ENCODE data around the gene NHLH2.

NHLH2 gene

DNA sequence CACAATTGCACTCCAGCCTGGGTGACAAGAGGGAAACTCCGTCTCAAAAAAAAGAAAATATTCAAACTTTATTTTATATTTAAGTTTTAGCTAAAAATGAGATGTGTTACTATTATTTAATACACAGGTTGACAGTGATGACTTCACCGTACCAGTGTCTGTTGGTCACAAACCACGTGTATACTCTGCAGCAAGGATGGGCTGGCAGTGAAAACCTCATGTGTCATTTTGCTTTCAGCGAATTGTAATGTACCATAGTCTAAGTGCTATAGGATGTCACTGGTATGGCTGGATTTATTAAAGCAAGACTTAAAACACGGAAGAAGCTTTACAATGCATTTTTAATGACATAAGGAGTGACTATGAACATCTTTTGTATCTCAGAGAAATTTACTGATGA, 28.1 kb upstream of the NHLH2 start:
- DNase-seq: no peak
- Histone ChIP-seq H3K27me3 (ENCODE audit: insufficient read depth, low read depth, severe bottlenecking) (peaks cover 90% of the 10 kb centered on the region), H3K9me3 (ENCODE audit: severe bottlenecking) (no peaks in the 10 kb centered on the region), H3K4me3 (ENCODE audit: low read depth, low read length) (no peak overlapping the region), H3K36me3 (no peaks in the 10 kb centered on the region), H3K27ac (no peak overlapping the region)
- TF ChIP-seq CTCF (IDR thresholded peaks at IDR 0.05; ENCODE audit: low read depth, low read length): no peak

GRCh38 chr1:115867216-115867615, 26.3 kb upstream of the NHLH2 start:
- no peak overlapping the region for H3K4me3 ChIP-seq (ENCODE audit: low read depth, low read length)
- H3K9me3 ChIP-seq (ENCODE audit: severe bottlenecking): no peaks in the 10 kb centered on the region
- no peak for DNase-seq
- H3K27me3 ChIP-seq (ENCODE audit: insufficient read depth, low read depth, severe bottlenecking): peaks cover 89% of the 10 kb centered on the region
- H3K27ac ChIP-seq: no peak overlapping the region
- TF ChIP-seq CTCF (IDR thresholded peaks at IDR 0.05; ENCODE audit: low read depth, low read length): no peak
- no peaks in the 10 kb centered on the region for H3K36me3 ChIP-seq

DNA sequence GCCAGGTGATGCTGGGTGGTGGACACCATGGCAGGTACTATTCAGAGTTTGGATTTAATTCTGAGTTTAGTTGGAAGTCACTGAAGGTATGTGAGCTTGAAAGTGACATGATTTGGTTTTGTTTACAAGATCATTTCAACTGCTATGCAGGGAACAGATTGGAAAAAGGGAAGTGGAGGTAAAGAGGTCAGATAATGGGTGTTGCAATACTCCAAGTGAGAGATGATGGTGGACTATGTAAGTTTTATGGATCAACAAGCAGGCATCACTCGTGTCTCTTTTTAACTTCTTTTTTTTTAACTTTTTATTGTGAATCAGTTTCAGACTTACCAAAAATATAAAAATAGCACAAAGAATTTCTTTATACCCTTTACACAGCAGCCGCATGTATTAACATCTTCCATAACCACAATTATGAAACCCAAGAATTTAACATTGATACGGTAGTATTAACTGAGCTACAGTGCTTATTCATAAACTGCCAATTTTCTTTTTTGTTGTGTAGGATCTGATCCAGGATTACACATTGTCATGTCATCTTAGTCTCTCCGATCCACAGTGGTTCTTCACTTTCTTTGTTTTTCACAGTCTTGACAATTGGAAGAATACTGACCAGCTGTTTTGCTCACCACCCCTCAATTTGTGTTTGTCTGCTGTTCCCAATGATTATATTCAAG, 24.9 kb upstream of the NHLH2 start:
- DNase-seq: no peak
- Histone ChIP-seq H3K27ac (no peak overlapping the region), H3K9me3 (ENCODE audit: severe bottlenecking) (no peaks in the 10 kb centered on the region), H3K4me3 (ENCODE audit: low read depth, low read length) (no peak overlapping the region), H3K36me3 (no peaks in the 10 kb centered on the region), H3K27me3 (ENCODE audit: insufficient read depth, low read depth, severe bottlenecking) (peaks cover 92% of the 10 kb centered on the region)
- TF ChIP-seq CTCF (IDR thresholded peaks at IDR 0.05; ENCODE audit: low read depth, low read length): no peak

DNA sequence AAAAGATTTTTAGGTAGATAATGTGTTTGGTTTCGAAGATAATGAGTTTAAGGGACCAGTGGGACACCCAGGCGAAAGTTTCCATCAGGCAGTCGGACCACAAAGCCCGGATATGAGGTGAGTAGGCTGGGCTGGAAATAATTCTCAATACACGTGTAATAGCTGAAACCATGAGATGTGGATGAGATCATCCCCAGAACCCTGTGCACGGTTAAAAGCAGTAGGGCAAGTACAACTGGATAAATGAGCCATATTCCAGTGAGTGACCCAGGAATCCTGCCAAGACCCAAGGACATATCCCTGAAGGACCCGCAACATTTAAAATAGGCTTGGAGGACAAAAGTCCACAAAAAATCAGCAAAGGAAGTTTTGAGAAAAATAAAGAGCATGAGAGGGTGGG, 21.5 kb upstream of the NHLH2 start:
- TF ChIP-seq CTCF (IDR thresholded peaks at IDR 0.05; ENCODE audit: low read depth, low read length): no peak
- no peak for DNase-seq
- Histone ChIP-seq H3K36me3 (no peaks in the 10 kb centered on the region), H3K4me3 (ENCODE audit: low read depth, low read length) (no peak overlapping the region), H3K9me3 (ENCODE audit: severe bottlenecking) (no peaks in the 10 kb centered on the region), H3K27me3 (ENCODE audit: insufficient read depth, low read depth, severe bottlenecking) (peaks cover 77% of the 10 kb centered on the region), H3K27ac (no peak overlapping the region)

DNA sequence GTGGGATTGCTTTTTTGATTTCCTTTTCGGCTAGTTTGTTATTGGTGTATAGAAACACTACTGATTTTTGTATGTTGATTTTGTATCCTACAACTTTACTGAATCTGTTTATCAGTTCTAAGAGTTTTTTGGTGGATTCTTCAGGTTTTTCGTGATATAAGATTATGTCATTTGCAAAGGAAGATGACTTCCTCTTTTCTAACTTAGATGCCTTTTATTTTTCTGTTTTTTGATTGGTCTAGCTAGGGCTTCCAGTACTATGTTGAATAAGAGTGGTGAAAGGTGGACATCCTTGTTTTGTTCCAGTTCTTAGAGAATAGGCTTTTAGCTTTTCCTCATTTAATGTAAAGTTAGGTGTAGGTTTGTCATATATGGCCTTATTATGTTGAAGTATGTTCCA, 13.1 kb upstream of the NHLH2 start:
- H3K36me3 ChIP-seq: no peaks in the 10 kb centered on the region
- H3K27me3 ChIP-seq (ENCODE audit: insufficient read depth, low read depth, severe bottlenecking): peaks cover 11% of the 10 kb centered on the region
- H3K27ac ChIP-seq: no peak overlapping the region
- H3K4me3 ChIP-seq (ENCODE audit: low read depth, low read length): no peak overlapping the region
- TF ChIP-seq CTCF (IDR thresholded peaks at IDR 0.05; ENCODE audit: low read depth, low read length): no peak
- peaks cover 8% of the 10 kb centered on the region for H3K9me3 ChIP-seq (ENCODE audit: severe bottlenecking)
- no peak for DNase-seq

- Histone ChIP-seq H3K27ac (no peak overlapping the region), H3K36me3 (no peaks in the 10 kb centered on the region), H3K9me3 (ENCODE audit: severe bottlenecking) (peaks cover 8% of the 10 kb centered on the region), H3K4me3 (ENCODE audit: low read depth, low read length) (no peak overlapping the region), H3K27me3 (ENCODE audit: insufficient read depth, low read depth, severe bottlenecking) (no peaks in the 10 kb centered on the region)
- DNase-seq: no peak
- TF ChIP-seq CTCF (IDR thresholded peaks at IDR 0.05; ENCODE audit: low read depth, low read length): no peak
Observed at GRCh38 chr1:115850937-115851336, 10.0 kb upstream of the NHLH2 start.

All from WERI-Rb-1 (cell line).